ENCODE measurements around the gene NXF1.
A peak's percentile ranks its signal among the peaks of the same experiment; 100 is the strongest.
"Not testable (repeated sequence)": the region's sequence is repeated elsewhere in the genome, so short reads cannot be mapped to it uniquely, and the experiment has no call there.

NXF1 gene

GRCh38 chr11:62842171-62842741, 37.0 kb upstream of the NXF1 start:
- Histone ChIP-seq H3K36me3 (replicated peaks) (peaks cover 10% of the 10 kb centered on the region), H3K9me3 (no peaks in the 10 kb centered on the region), H3K4me3 (peak overlapping the region; percentile 16), H3K4me1 (peaks cover 18% of the 10 kb centered on the region), H3K27me3 (ENCODE audit: low read depth) (no peaks in the 10 kb centered on the region)
- DNase-seq (ENCODE audit: low spot score in 2 of 2), result peak in 1 of 2 experiments; percentile 63
- in situ Hi-C loops (cut with MboI; ENCODE audit: low sequenced_read_pairs), result no loop called here

DNA sequence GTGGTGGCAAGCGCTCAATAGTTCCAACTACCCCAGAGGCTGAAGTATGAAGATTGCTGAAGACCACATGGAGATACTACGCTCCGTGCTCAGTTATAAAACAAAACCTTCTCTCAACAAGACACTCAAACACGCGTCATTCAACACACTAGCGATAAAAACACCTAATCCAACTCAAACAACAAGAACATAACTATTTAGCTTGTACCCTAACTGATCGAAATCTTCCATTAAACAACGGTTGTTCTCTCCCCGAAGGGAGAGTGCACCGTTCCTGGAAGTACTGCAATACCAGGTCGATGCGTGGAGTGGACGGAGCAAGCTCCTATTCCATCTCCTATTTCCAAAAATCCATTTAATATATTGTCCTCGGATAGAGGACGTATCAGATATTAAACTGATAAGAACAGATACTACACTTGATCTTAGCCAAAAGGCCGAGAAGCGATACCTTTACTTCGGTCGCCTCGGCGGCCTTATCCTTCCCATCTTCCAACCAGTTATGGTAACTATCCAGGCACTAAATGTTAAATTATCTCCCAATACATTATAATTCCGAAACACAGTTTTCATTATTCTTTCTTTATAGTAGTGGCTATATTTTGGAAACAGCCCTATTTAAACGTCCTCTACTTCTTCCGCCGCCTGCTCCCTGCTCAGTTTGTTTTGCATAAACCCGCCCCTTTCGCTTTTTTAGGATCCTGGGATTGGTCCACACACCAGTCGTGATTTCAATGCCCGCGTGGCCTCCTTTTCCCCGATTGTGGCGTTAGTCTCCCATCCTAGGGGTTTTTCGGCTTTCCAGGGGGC, 36.3 kb upstream of the NXF1 start:
- in situ Hi-C loops (cut with MboI; ENCODE audit: low sequenced_read_pairs), result no loop called here
- H3K9me3 ChIP-seq, result no peaks in the 10 kb centered on the region
- H3K4me3 ChIP-seq, result peak overlapping the region; percentile 16
- H3K4me1 ChIP-seq, result peaks cover 18% of the 10 kb centered on the region
- peaks cover 16% of the 10 kb centered on the region for H3K36me3 ChIP-seq (replicated peaks)
- H3K27me3 ChIP-seq (ENCODE audit: low read depth), result no peaks in the 10 kb centered on the region
- DNase-seq (ENCODE audit: low spot score in 2 of 2), result peak; percentile 96 to 100

GRCh38 chr11:62840721-62841360, 35.6 kb upstream of the NXF1 start:
- peak; percentile 82 to 92 for DNase-seq (ENCODE audit: low spot score in 2 of 2)
- in situ Hi-C loops (cut with MboI; ENCODE audit: low sequenced_read_pairs); H3K27me3 ChIP-seq (ENCODE audit: low read depth); H3K9me3 ChIP-seq: not testable (repeated sequence)
- H3K4me3 ChIP-seq, result peak overlapping the region; percentile 98
- peaks cover 18% of the 10 kb centered on the region for H3K4me1 ChIP-seq
- peaks cover 23% of the 10 kb centered on the region for H3K36me3 ChIP-seq (replicated peaks)

GRCh38 chr11:62839050-62839945, 34.1 kb upstream of the NXF1 start, which contains the start of gene WDR74:
TSS of gene WDR74 (minus strand) at chr11:62839590. CDS start at chr11:62839570, 20 bp downstream.
- DNase-seq (ENCODE audit: low spot score in 2 of 2), result peak; percentile 87 to 90
- in situ Hi-C loops (cut with MboI; ENCODE audit: low sequenced_read_pairs), result no loop called here
- no peaks in the 10 kb centered on the region for H3K9me3 ChIP-seq
- peaks cover 39% of the 10 kb centered on the region for H3K36me3 ChIP-seq (replicated peaks)
- no peaks in the 10 kb centered on the region for H3K27me3 ChIP-seq (ENCODE audit: low read depth)
- peaks cover 18% of the 10 kb centered on the region for H3K4me1 ChIP-seq
- H3K4me3 ChIP-seq, result peak within 1 kb of the TSS; percentile 98

DNA sequence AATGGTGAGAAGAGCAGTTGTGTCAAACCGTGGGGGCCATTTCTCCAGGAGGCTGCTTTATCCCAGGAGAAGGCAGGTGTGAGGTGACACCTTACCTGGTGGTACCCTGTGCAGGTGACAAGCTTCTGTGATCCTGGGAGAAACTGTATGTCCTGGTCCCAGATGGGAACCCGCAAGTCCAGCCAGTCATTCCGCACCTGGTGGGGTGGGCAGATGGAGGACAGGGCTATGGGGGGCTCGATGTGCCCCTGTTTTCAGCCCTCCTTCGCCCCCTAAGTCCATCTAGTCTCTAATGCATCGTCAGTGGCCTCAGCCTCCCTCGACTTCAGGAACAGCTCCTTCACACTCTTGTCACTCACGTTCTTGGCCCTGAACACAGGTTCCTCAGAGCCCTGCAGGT, 30.1 kb upstream of the NXF1 start:
- in situ Hi-C loops (cut with MboI; ENCODE audit: low sequenced_read_pairs), result no loop called here
- H3K4me3 ChIP-seq, result no peak overlapping the region
- no peak for DNase-seq (ENCODE audit: low spot score in 2 of 2)
- H3K36me3 ChIP-seq (replicated peaks), result peaks cover 56% of the 10 kb centered on the region
- H3K27me3 ChIP-seq (ENCODE audit: low read depth), result no peaks in the 10 kb centered on the region
- H3K4me1 ChIP-seq, result peaks cover 11% of the 10 kb centered on the region
- no peaks in the 10 kb centered on the region for H3K9me3 ChIP-seq

DNA sequence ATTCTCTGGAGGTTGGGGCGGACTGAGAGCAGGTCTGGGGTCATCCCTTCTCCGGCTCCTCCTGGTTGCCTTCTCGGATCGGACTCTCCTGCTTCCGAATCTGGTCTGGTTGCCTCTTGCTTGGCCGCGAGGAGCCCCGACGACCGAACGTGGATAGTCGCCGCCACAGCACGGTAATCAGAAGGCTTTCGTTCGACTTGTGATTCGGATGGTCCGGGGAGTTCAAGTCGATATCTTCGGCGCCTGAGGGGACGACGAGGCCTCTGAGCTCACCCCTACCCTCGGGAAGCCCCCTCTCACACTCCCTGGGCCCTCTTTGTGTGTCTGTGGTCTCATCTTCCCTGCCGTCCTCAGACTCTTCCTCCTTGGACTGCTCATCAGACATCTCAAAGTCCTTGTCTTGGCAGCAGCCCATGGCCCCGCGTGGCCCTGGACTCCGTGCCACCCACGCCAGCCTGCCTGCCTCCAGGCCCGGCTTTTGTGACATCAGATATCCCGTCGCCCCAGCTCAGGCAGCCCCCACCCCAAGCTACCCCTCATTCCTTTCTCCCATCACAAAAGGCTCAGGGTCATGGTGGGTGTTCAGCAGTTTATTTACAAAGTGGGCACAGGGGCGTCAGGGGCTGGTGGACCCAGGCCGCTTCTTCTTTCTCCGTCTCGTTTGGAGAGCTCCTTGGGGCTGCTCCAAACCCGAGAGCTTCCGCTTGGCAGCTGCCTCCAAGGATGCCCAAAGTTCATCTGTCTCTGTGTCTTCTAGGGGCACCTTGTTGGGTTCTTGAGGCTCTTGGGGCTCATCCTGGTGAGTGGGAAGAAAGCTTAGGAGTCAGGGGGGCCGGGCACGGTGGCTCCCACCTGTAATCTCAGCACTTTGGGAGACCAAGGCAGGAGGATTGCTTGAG, 27.3 kb upstream of the NXF1 start, which contains the start of gene TEX54:
Gene TEX54, minus strand, starts transcription at position 506 of the 899 bp plus-strand sequence.
- H3K27me3 ChIP-seq (ENCODE audit: low read depth), result no peaks in the 10 kb centered on the region
- H3K36me3 ChIP-seq (replicated peaks), result peaks cover 51% of the 10 kb centered on the region
- H3K4me3 ChIP-seq, result peak within 1 kb of the TSS; percentile 99
- peaks cover 8% of the 10 kb centered on the region for H3K4me1 ChIP-seq
- no peaks in the 10 kb centered on the region for H3K9me3 ChIP-seq
- no peak for DNase-seq (ENCODE audit: low spot score in 2 of 2)
- in situ Hi-C loops (cut with MboI; ENCODE audit: low sequenced_read_pairs), result no loop called here

DNA sequence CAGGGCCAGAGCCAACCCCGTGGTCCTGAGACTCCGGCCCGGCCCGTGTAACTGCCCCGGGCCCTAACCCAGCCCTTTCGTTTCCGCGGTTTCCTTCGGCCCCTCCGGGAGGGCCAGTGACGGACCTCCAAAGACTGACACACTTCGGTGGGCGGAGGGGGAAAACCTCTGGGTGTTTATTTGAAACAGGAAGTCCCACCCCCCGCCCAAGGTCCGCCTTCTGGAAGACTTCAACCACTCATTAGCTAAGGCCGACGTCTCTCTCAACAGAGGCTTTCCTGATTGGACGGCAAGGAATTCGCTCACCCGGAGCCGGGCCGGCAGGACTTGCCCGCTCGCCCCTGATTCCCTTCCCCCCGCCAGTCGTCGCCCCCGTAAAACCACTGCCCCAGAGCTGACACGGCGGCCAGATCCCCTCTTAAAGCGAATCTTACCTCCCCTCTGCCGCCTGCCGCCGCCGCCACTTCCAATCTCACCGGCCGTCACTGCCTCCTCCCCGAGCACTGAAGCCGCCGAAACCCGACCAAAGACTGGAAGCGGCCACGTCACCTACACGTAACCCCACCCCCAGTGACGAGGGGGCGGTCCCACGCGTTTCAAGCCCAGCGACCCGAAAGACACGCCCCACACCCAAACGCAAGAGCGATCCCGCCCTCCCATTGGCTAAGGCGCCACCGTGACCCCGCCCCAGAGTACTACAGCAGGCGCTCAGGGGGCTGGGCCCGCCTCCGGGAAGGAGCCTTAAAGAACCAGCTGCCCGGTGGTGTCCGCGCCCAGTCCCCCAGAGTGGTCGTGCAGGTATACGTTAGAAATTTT, 26.5 kb upstream of the NXF1 start, which contains the start of gene STX5:
Gene STX5, minus strand, starts transcription at position 532 of the 816 bp plus-strand sequence. CDS start 808 bp downstream, outside the sequence.
- H3K4me1 ChIP-seq, result peaks cover 8% of the 10 kb centered on the region
- no peaks in the 10 kb centered on the region for H3K9me3 ChIP-seq
- no peaks in the 10 kb centered on the region for H3K27me3 ChIP-seq (ENCODE audit: low read depth)
- in situ Hi-C loops (cut with MboI; ENCODE audit: low sequenced_read_pairs), result no loop called here
- peaks cover 54% of the 10 kb centered on the region for H3K36me3 ChIP-seq (replicated peaks)
- H3K4me3 ChIP-seq, result peak within 1 kb of the TSS; percentile 99
- DNase-seq (ENCODE audit: low spot score in 2 of 2), result peak; percentile 97 to 100

DNA sequence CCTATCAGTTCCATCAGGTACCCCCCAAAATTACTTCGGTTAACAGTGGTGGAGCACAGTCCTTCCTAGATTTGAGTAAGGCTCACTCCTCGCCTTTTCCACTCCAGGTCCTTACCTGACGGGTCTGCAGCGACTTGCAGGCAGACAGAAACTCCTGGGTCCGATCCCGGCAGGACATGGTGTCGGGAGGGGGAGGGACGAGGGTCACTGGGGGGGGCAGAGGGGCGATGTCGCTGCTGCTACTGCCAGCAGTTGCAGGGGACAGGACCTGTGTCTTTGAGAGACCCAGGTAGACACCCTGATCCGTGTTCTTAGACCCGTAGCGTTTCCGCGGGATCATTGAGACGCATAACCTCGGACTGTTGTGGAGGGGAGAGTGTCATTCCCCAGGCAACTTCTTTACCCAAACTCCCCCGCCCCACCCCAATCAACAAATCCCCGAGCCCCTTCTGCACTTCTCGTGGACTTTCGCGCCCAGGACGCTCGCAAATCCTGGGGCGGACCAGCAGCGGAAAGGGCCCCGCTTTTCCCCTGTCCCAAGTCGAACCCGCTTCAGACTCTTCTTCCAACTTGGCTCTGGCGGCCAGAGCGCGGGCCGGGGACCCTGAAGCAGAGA, 25.8 kb upstream of the NXF1 start:
- H3K27me3 ChIP-seq (ENCODE audit: low read depth), result no peaks in the 10 kb centered on the region
- in situ Hi-C loops (cut with MboI; ENCODE audit: low sequenced_read_pairs), result no loop called here
- DNase-seq (ENCODE audit: low spot score in 2 of 2), result peak in 1 of 2 experiments; percentile 81
- H3K4me1 ChIP-seq, result peaks cover 8% of the 10 kb centered on the region
- peaks cover 47% of the 10 kb centered on the region for H3K36me3 ChIP-seq (replicated peaks)
- H3K4me3 ChIP-seq, result peak overlapping the region; percentile 99
- no peaks in the 10 kb centered on the region for H3K9me3 ChIP-seq

DNA sequence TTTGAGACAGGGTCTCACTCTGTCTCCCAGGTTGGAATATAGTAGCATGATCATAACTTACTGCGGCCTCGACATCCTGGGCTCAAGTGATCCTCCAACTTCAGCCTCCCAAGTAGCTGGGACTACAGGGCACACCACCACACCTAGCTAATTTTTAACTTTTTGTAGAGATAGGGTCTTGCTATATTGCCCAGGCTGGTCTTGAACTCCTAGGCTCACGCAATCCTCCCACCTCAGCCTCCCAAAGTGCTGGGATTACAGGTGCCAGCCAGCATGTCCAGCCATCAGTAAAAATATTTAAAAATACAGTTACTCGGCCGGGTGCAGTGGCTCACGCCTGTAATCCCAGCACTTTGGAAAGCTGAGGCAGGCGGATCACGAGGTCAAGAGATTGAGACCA, 22.9 kb upstream of the NXF1 start:
- H3K4me1 ChIP-seq; DNase-seq (ENCODE audit: low spot score in 2 of 2); H3K27me3 ChIP-seq (ENCODE audit: low read depth); H3K9me3 ChIP-seq; H3K4me3 ChIP-seq; in situ Hi-C loops (cut with MboI; ENCODE audit: low sequenced_read_pairs): not testable (repeated sequence)
- H3K36me3 ChIP-seq (replicated peaks), result peaks cover 49% of the 10 kb centered on the region

DNA sequence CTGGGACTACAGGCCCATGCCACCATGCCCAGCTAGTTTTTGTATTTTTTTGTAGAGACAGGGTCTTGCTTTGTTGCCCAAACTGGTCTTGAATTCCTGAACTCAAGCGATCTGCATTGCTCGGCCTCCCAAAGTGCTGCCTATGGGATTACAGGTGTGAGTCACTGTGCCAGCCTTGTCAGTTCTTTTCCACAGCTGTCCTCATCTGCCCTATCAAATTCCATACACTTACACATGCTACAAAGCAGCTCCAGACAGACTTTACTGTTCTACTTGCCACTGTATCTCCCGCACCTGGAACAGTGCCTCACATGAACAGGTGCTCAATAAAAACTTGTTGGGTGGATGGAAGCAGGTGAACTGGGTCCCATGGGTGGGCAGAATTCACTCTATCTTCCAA, 18.4 kb upstream of the NXF1 start:
- in situ Hi-C loops (cut with MboI; ENCODE audit: low sequenced_read_pairs), result no loop called here
- H3K27me3 ChIP-seq (ENCODE audit: low read depth), result no peaks in the 10 kb centered on the region
- no peaks in the 10 kb centered on the region for H3K4me1 ChIP-seq
- no peak overlapping the region for H3K4me3 ChIP-seq
- DNase-seq (ENCODE audit: low spot score in 2 of 2), result no peak
- H3K9me3 ChIP-seq, result no peaks in the 10 kb centered on the region
- H3K36me3 ChIP-seq (replicated peaks), result peaks cover 47% of the 10 kb centered on the region

GRCh38 chr11:62817129-62817528, 11.9 kb upstream of the NXF1 start:
- H3K4me3 ChIP-seq, result no peak overlapping the region
- peaks cover 14% of the 10 kb centered on the region for H3K36me3 ChIP-seq (replicated peaks)

More at GRCh38 chr11:62817129-62817528, 11.9 kb upstream of the NXF1 start:
- DNase-seq (ENCODE audit: low spot score in 2 of 2), result no peak
- no peaks in the 10 kb centered on the region for H3K9me3 ChIP-seq
- in situ Hi-C loops (cut with MboI; ENCODE audit: low sequenced_read_pairs), result no loop called here
- 0 out of 2 replicates have a peak, but pooled peaks cover 4% of the 10 kb centered on the region for H3K4me1 ChIP-seq
- no peaks in the 10 kb centered on the region for H3K27me3 ChIP-seq (ENCODE audit: low read depth)

Measured in HAP-1 (cell line).